ENCODE measurements around the gene ADH7.

DNA sequence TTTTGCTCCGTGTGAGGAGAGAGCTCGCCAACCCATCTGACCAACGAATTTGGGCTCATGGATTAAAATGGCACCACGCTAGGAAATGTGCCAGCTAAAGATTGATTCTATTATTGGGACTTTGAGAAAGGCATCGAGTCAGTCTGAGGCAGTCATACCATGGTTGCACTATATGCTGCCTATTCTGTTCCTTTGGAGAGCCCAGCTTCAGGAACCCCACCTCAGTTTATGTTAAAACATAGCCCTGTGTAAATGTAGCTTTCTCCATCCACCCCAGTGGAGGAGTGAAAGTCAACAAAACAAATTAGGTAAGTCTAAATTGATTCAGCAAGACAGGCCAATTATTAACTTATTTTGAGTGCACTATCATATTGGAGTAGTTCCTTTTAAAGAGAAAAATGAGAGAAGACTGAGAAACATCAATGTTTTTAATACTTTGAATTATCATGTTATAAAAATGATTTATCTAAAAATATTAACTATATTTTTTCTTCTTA, 24.5 kb upstream of the ADH7 start:
- TF ChIP-seq, protein P1, sequence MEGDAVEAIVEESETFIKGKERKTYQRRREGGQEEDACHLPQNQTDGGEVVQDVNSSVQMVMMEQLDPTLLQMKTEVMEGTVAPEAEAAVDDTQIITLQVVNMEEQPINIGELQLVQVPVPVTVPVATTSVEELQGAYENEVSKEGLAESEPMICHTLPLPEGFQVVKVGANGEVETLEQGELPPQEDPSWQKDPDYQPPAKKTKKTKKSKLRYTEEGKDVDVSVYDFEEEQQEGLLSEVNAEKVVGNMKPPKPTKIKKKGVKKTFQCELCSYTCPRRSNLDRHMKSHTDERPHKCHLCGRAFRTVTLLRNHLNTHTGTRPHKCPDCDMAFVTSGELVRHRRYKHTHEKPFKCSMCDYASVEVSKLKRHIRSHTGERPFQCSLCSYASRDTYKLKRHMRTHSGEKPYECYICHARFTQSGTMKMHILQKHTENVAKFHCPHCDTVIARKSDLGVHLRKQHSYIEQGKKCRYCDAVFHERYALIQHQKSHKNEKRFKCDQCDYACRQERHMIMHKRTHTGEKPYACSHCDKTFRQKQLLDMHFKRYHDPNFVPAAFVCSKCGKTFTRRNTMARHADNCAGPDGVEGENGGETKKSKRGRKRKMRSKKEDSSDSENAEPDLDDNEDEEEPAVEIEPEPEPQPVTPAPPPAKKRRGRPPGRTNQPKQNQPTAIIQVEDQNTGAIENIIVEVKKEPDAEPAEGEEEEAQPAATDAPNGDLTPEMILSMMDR (IDR thresholded peaks at IDR 0.05): no peak
- TF ChIP-seq POLR2A (IDR thresholded peaks at IDR 0.05): no peak

Data from heart left ventricle (tissue), 13 donors.